Spinal cord (tissue), 10 donors: ENCODE data around the gene CCP110. TPM values are rescaled to one million over a fixed set of nuclear protein-coding genes. Genes with fewer than 3 reads are reported as not detected.

ENCODE experiments used
- DNase-seq, 6 donors: peaks; one replicate each; pipeline versions ENCODE4 v3.0.0 to v3.0.0-alpha.2; 2013 to 2015; ENCODE audit warnings: low spot score in 6 of 6, low read depth in 4 of 6
- H3K27ac ChIP-seq: one replicate; pipeline ENCODE4 v1.5.1; 2013; ENCODE audit warnings: low read depth, low read length, control low read depth
- H3K27me3 ChIP-seq: one replicate; pipeline ENCODE4 v1.6.1; 2013; ENCODE audit warnings: low read length; ENCODE audit not compliant: control insufficient read depth, insufficient read depth
- H3K36me3 ChIP-seq: one replicate; pipeline ENCODE4 v1.6.1; 2013; ENCODE audit warnings: low read length; ENCODE audit not compliant: control insufficient read depth, insufficient read depth
- H3K4me1 ChIP-seq: one replicate; pipeline ENCODE4 v1.6.1; 2013; ENCODE audit warnings: low read length; ENCODE audit not compliant: control insufficient read depth, insufficient read depth
- H3K4me3 ChIP-seq: one replicate; pipeline ENCODE4 v1.5.1; 2013; ENCODE audit warnings: low read depth, low read length, control low read depth
- H3K9me3 ChIP-seq: one replicate; pipeline ENCODE4 v1.6.1; 2013; ENCODE audit warnings: low read length; ENCODE audit not compliant: control insufficient read depth, insufficient read depth
- whole genome bisulfite sequencing: methylation state at CpG from one replicate; pipeline ENCODE4 v1.1.5; 2013; ENCODE audit warnings: missing lambda C conversion rate; ENCODE audit not compliant: insufficient coverage; 5-methylcytosine and 5-hydroxymethylcytosine counted together
- polyA plus RNA-seq, 2 donors: library from polyadenylated mRNA; unstranded; fragments of 120-200 nt; gene quantifications; one replicate each; pipeline ENCODE4 v1.2.1, GENCODE V29; 2013; ENCODE audit not compliant: insufficient read length in 2 of 2
- total RNA-seq, 2 donors: library from RNA; depleted of rRNA in 1 of 2; stranded (reverse); fragments of 120-200 nt in 1 of 2; fragments of >200 nt in 1 of 2; gene quantifications; one replicate each; pipeline versions ENCODE4 v1.2.3 to v1.2.4, GENCODE V29; 2013 to 2014
- donor health status: healthy.

Gene CCP110
- total and polyA plus RNA-seq, 4 donors, result 24.5 to 78.1 (median 39.1) TPM

- no peak overlapping the region for H3K4me3 ChIP-seq
- no peaks in the 10 kb centered on the region for H3K9me3 ChIP-seq
- no peaks in the 10 kb centered on the region for H3K27me3 ChIP-seq
- H3K36me3 ChIP-seq, result no peaks in the 10 kb centered on the region
- DNase-seq, result no peak
- no peak overlapping the region for H3K27ac ChIP-seq
- 100% methylated on average over 1 of the region's 4 CpGs for WGBS
- no peaks in the 10 kb centered on the region for H3K4me1 ChIP-seq
Measured at GRCh38 chr16:19486051-19486450, 37.7 kb upstream of the CCP110 start.

DNA sequence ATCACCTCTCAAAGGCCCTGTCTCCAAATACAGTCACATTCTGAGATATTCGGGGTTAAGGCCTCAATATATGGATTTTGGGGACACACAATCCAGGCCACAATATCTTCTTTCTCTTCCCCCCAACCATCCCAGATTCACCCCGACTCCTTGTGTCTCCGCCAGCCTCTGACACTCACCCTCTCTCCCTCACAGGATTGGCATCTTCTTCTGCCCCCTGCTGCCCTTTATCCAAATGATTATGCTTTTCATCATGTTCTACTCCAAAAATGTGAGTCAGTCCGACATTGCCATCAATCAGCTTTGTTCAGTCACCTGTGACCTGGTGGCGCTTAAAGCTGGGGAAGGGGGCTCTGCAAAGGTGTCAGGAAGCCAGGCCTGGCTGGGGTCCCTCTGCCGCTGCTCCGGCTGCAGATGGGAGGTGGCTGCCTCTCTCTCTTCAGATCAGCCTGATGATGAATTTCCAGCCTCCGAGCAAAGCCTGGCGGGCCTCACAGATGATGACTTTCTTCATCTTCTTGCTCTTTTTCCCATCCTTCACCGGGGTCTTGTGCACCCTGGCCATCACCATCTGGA is 36.9 kb upstream of the CCP110 start:
- Histone ChIP-seq H3K27ac (no peak overlapping the region), H3K36me3 (no peaks in the 10 kb centered on the region), H3K4me1 (no peaks in the 10 kb centered on the region), H3K4me3 (no peak overlapping the region), H3K27me3 (no peaks in the 10 kb centered on the region), H3K9me3 (no peaks in the 10 kb centered on the region)
- no peak for DNase-seq
- WGBS, result 71% methylated on average over 6 of the region's 10 CpGs

GRCh38 chr16:19488213-19488640 is 35.5 kb upstream of the CCP110 start:
- H3K9me3 ChIP-seq, result no peaks in the 10 kb centered on the region
- H3K4me1 ChIP-seq, result no peaks in the 10 kb centered on the region
- 67% methylated on average over 4 of the region's 4 CpGs for WGBS
- DNase-seq, result no peak
- H3K4me3 ChIP-seq, result no peak overlapping the region
- no peak overlapping the region for H3K27ac ChIP-seq
- no peaks in the 10 kb centered on the region for H3K36me3 ChIP-seq
- H3K27me3 ChIP-seq, result no peaks in the 10 kb centered on the region

GRCh38 chr16:19490619-19491018 is 33.1 kb upstream of the CCP110 start:
- no peaks in the 10 kb centered on the region for H3K9me3 ChIP-seq
- H3K27ac ChIP-seq, result no peak overlapping the region
- DNase-seq, result no peak
- no peak overlapping the region for H3K4me3 ChIP-seq
- WGBS, result 93% methylated on average over 1 of the region's 1 CpG
- H3K27me3 ChIP-seq, result no peaks in the 10 kb centered on the region
- peaks cover under 1% of the 10 kb centered on the region for H3K36me3 ChIP-seq
- H3K4me1 ChIP-seq, result no peaks in the 10 kb centered on the region

- WGBS, result 70% methylated on average over 2 of the region's 5 CpGs
- no peaks in the 10 kb centered on the region for H3K4me1 ChIP-seq
- peaks cover 21% of the 10 kb centered on the region for H3K36me3 ChIP-seq
- H3K27ac ChIP-seq, result no peak overlapping the region
- H3K4me3 ChIP-seq, result no peak overlapping the region
- H3K9me3 ChIP-seq, result no peaks in the 10 kb centered on the region
- no peak for DNase-seq
- no peaks in the 10 kb centered on the region for H3K27me3 ChIP-seq
Measured at GRCh38 chr16:19497176-19497575, 26.6 kb upstream of the CCP110 start.

- Histone ChIP-seq H3K36me3 (peaks cover 32% of the 10 kb centered on the region), H3K4me1 (no peaks in the 10 kb centered on the region), H3K27me3 (no peaks in the 10 kb centered on the region), H3K27ac (no peak overlapping the region), H3K4me3 (no peak overlapping the region), H3K9me3 (no peaks in the 10 kb centered on the region)
- 86% methylated on average over 1 of the region's 5 CpGs for WGBS
- no peak for DNase-seq
Measured at GRCh38 chr16:19499006-19499405, 24.7 kb upstream of the CCP110 start.

DNA sequence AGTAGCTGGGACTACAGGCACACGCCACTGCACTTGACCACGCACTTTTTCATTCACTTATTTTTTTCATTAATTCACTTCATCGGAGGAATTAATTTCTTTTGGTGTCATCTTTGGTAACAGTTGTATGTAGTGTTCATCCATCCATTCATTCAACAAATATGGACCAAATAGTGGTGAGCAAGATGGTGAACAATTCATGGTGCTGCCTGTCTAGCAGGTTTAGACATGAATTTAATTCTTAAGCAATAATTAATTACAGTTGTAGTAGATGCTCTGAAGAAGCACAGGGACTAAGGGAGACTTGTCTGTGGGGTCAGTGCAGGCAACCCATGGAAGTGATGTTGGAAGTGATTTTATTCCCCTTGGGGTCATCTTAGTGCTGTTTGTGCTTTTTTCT is 24.3 kb upstream of the CCP110 start:
- no peak overlapping the region for H3K27ac ChIP-seq
- H3K36me3 ChIP-seq, result peaks cover 32% of the 10 kb centered on the region
- H3K4me1 ChIP-seq, result no peaks in the 10 kb centered on the region
- no peak for DNase-seq
- no CpG with 5 or more reads among the region's 3 CpGs for WGBS
- H3K9me3 ChIP-seq, result no peaks in the 10 kb centered on the region
- no peaks in the 10 kb centered on the region for H3K27me3 ChIP-seq
- no peak overlapping the region for H3K4me3 ChIP-seq

DNA sequence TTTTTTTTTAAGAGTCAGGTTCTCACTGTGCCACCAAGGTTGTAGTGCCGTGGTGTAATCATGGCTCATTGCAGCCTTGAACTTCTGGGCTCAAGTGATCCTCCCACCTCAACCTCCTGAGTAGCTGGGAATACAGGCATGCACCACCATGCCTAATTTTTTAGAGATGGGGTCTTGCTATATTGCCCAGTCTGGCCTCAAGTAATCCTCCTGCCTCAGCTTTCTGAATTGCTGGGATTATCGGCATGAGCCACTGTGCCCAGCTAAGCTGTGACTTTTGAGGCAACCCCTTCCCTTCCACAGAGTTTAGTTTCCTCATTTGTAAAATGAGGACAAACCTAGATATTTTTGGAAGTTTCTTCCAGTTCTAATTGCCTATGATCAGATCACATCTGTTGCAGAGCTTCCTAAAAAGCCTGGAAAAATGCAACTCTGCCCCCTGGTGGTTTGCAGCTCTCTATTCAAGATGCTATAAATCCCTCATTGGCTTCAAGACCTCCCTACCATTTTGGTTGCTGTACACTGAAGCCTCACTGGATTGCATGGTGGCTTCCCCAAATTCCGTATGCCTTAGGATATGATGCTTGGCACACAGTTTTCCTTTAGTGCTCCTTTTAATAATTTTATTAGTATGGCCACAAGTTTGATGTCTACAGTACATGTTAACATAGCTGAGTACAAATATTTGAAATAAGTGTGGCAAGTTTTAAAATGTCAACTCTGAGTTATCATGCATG is 21.2 kb upstream of the CCP110 start:
- no peak overlapping the region for H3K4me3 ChIP-seq
- 100% methylated on average over 1 of the region's 3 CpGs for WGBS
- H3K9me3 ChIP-seq, result no peaks in the 10 kb centered on the region
- DNase-seq, result peak in 5 of 6 donors; percentile 62 to 94 (median 79)
- no peaks in the 10 kb centered on the region for H3K4me1 ChIP-seq
- no peaks in the 10 kb centered on the region for H3K27me3 ChIP-seq
- H3K27ac ChIP-seq, result no peak overlapping the region
- H3K36me3 ChIP-seq, result peaks cover 41% of the 10 kb centered on the region

DNA sequence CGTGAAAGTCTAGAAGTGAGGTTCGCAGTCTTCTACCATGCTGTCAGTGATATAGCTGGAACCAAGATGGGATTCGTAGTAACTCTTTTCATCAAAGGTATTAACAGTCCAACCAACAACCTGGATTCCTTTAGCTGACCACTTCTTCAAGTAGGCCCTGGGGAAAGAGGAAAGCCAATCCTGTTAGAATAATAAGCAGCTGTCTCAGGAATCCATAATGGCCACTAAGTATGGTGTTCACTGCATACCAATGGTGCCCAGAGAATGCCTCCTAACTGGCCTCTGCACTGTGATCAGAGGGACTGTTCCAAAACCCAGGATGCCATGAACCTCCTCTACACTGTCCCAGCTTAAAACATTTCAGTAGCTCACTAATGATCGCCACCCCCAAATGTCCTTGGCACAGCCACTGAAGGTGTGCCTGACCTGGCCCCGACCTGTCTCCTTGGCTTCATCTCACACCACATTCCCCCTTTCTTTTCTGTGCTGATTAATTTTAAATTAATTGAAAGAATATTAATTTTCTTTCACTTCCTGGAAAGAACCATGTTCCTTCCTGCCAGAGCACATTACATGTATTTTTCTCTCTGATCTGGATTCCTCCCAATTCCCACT is 20.2 kb upstream of the CCP110 start:
- H3K4me3 ChIP-seq, result no peak overlapping the region
- DNase-seq, result no peak
- no peaks in the 10 kb centered on the region for H3K27me3 ChIP-seq
- 92% methylated on average over 2 of the region's 5 CpGs for WGBS
- H3K4me1 ChIP-seq, result no peaks in the 10 kb centered on the region
- peaks cover 41% of the 10 kb centered on the region for H3K36me3 ChIP-seq
- H3K27ac ChIP-seq, result no peak overlapping the region
- H3K9me3 ChIP-seq, result no peaks in the 10 kb centered on the region
